ENCODE results near the gene BCL2A1. TPM values are rescaled to one million over a fixed set of nuclear protein-coding genes. Genes with fewer than 3 reads are reported as not detected.
"Not testable (repeated sequence)": the region's sequence is repeated elsewhere in the genome, so short reads cannot be mapped to it uniquely, and the experiment has no call there.

BCL2A1 gene
- total and polyA plus RNA-seq, 2 experiments from 2014 or later: 0.18 TPM; not detected in 1

DNA sequence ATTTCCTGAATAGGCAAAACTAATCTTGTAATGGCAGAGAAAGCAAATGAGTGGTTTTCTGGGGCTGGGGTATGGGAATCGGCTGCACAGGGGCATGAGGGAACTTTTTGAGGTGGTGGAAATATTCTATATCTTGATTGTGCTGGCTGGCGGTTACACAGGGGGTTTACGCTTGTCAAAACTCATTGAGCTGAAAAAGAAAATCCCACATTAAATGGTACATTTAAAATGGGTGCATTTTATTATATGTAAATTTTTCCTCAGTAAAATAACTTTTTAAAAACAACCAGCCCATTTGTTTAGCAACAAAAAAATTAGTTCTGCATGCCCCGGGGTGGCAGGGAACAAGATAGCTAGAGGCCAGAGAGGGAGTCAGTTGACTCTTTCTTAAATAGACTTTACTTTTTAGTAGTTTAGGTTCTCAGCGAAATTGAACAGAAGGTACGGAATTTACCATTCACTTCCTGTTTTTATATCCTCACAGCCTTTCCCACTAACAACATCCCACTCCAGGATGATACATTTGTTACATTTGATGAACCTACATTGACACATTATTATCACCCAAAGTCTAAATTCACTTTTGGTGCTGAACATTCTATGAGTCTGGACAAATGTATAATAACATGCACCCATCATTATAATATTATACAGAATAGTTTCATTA, 41.2 kb upstream of the BCL2A1 start:
- no peak for DNase-seq (ENCODE audit: low read depth in 1 of 2, low spot score in 1 of 2)

DNA sequence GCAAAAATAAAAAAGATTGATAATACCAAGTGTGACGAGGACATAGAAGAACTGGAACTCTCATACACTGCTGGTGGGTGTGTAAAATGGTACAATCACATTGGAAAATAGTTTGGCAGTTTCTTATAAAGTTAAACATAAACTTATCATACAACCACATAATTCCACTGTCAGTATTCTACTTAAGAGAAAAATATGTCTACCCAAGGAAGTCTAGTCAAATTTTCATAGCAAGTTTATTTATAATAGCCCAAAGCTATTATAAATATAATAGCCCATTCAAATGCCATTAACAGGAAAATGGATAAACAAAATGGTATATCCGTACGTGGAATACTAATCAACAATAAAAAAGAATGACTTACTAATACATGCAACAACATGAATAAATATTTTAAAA, 40.6 kb upstream of the BCL2A1 start:
- TF ChIP-seq, protein P1, sequence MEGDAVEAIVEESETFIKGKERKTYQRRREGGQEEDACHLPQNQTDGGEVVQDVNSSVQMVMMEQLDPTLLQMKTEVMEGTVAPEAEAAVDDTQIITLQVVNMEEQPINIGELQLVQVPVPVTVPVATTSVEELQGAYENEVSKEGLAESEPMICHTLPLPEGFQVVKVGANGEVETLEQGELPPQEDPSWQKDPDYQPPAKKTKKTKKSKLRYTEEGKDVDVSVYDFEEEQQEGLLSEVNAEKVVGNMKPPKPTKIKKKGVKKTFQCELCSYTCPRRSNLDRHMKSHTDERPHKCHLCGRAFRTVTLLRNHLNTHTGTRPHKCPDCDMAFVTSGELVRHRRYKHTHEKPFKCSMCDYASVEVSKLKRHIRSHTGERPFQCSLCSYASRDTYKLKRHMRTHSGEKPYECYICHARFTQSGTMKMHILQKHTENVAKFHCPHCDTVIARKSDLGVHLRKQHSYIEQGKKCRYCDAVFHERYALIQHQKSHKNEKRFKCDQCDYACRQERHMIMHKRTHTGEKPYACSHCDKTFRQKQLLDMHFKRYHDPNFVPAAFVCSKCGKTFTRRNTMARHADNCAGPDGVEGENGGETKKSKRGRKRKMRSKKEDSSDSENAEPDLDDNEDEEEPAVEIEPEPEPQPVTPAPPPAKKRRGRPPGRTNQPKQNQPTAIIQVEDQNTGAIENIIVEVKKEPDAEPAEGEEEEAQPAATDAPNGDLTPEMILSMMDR (IDR thresholded peaks at IDR 0.05; ENCODE audit: low read depth, low read length): no peak
- Histone ChIP-seq H3K27me3 (no peaks in the 10 kb centered on the region), H3K27ac (no peak overlapping the region), H3K36me3 (no peaks in the 10 kb centered on the region), H3K9me3 (ENCODE audit: low read depth) (no peaks in the 10 kb centered on the region), H3K4me1 (ENCODE audit: low read depth) (no peaks in the 10 kb centered on the region), H3K4me3 (no peak overlapping the region)
- DNase-seq (ENCODE audit: low read depth in 1 of 2, low spot score in 1 of 2): no peak

More for the DNA sequence above, 41.2 kb upstream of the BCL2A1 start:
- no peaks in the 10 kb centered on the region for H3K4me1 ChIP-seq (ENCODE audit: low read depth)
- H3K36me3 ChIP-seq: no peaks in the 10 kb centered on the region
- H3K27ac ChIP-seq: no peak overlapping the region
- no peaks in the 10 kb centered on the region for H3K9me3 ChIP-seq (ENCODE audit: low read depth)
- no peaks in the 10 kb centered on the region for H3K27me3 ChIP-seq
- H3K4me3 ChIP-seq: no peak overlapping the region
- TF ChIP-seq, protein P1 (IDR thresholded peaks at IDR 0.05; ENCODE audit: low read depth, low read length): no peak

DNA sequence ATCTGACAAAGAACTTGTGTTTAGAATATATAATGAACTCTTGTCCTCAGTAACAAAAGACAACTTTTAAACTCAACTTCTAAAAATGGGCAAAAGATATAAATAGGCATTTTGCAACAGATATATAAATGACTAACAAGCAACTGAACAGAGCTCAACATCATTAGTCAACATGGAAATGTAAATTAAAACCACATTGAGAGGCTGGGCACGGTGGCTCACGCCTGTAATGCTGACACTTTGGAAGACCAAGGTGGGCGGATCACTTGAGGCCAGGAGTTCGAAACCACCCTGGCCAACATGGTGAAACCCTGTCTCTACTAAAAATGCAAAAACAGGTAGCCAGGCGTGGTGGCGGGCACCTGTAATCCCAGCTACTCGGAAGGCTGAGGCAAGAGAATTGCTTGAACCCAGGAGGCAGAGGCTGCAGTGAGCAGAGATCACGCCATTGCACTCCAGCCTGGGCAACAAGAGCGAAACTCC, 40.1 kb upstream of the BCL2A1 start:
- not testable (repeated sequence) for H3K4me3 ChIP-seq; H3K4me1 ChIP-seq (ENCODE audit: low read depth); H3K36me3 ChIP-seq; H3K27me3 ChIP-seq; H3K9me3 ChIP-seq (ENCODE audit: low read depth); H3K27ac ChIP-seq
- peak in 1 of 2 donors; percentile 76 for DNase-seq (ENCODE audit: low read depth in 1 of 2, low spot score in 1 of 2)

DNA sequence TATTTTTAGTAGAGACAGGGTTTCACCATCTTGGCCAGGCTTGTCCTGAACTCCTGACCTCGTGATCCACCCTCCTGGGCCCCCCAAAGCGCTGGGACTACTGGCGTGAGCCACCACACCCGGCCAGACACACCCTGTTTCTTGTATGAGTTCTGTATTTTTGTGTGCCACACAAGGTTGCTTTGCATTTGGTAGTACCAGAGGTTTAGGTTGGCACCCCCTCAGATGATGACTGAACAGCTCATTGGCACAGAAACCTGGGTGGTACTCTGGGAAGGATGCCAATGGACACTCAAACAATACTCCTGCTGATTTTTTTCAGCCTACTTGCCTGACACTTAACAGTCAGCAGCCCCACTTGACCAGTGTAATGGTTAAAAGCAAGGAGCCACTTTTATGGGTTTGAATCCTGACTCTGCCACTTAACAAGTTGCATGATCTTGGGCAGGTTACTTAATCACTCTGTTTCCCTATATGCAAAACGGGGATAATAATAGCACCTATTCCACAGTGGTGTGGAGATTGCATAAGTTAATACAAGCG, 39.2 kb upstream of the BCL2A1 start:
- H3K27ac ChIP-seq: no peak overlapping the region
- no peak overlapping the region for H3K4me3 ChIP-seq
- no peaks in the 10 kb centered on the region for H3K9me3 ChIP-seq (ENCODE audit: low read depth)
- H3K4me1 ChIP-seq (ENCODE audit: low read depth): no peaks in the 10 kb centered on the region
- peak in 1 of 2 donors; percentile 10 for DNase-seq (ENCODE audit: low read depth in 1 of 2, low spot score in 1 of 2)
- TF ChIP-seq, protein P1 (IDR thresholded peaks at IDR 0.05; ENCODE audit: low read depth, low read length): no peak
- no peaks in the 10 kb centered on the region for H3K27me3 ChIP-seq
- no peaks in the 10 kb centered on the region for H3K36me3 ChIP-seq

DNA sequence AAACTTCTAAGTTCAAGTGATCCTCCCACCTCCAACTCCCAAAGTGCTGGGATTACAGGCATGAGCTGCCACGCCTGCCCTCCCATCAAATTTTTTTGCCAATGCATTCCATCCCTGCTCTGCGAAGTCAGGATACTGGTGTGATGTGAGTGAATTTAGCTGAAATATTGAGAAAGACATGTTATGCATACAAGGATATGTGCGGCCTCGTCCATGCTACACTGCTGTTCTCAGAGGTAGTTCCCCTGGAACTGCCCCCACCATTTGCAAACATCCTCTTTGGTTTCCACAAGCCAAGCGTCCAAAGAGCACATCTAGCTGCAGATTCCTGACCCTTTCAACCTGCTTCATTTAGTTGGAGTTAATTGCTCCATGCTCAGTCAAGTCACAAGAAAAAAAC, 36.5 kb upstream of the BCL2A1 start:
- no peaks in the 10 kb centered on the region for H3K27me3 ChIP-seq
- H3K4me3 ChIP-seq: no peak overlapping the region
- no peaks in the 10 kb centered on the region for H3K9me3 ChIP-seq (ENCODE audit: low read depth)
- no peaks in the 10 kb centered on the region for H3K4me1 ChIP-seq (ENCODE audit: low read depth)
- DNase-seq (ENCODE audit: low read depth in 1 of 2, low spot score in 1 of 2): no peak
- H3K27ac ChIP-seq: no peak overlapping the region
- no peaks in the 10 kb centered on the region for H3K36me3 ChIP-seq
- TF ChIP-seq, protein P1 (IDR thresholded peaks at IDR 0.05; ENCODE audit: low read depth, low read length): no peak

DNA sequence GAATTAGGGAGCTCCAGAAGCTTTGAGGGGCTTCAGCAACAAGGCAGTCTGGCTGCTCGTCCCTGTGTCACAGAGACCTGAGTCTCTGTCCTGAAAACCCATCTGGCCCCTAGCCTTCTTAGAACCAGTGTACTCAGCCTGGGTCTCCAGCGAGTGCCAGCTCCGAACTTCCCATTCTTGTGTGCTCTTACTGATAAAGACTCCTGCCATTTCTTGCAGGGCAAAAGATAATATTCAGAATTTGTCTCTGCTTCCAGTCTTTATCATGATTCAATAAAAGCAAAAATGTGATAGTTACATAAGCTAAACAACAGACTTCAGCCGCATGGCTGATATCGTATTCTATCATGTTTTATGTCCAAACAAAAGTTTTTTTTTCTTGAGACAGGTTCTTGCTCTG, 36.0 kb upstream of the BCL2A1 start:
- Histone ChIP-seq H3K27me3 (no peaks in the 10 kb centered on the region), H3K4me1 (ENCODE audit: low read depth) (no peaks in the 10 kb centered on the region), H3K4me3 (no peak overlapping the region), H3K27ac (no peak overlapping the region), H3K9me3 (ENCODE audit: low read depth) (no peaks in the 10 kb centered on the region), H3K36me3 (no peaks in the 10 kb centered on the region)
- TF ChIP-seq, protein P1 (IDR thresholded peaks at IDR 0.05; ENCODE audit: low read depth, low read length): no peak
- no peak for DNase-seq (ENCODE audit: low read depth in 1 of 2, low spot score in 1 of 2)

All from cardiac muscle cell (in vitro differentiated cells and primary cell).